ENCODE measurements around the gene PTPRK.
"Not testable (repeated sequence)": the region's sequence is repeated elsewhere in the genome, so short reads cannot be mapped to it uniquely, and the experiment has no call there.

Gene PTPRK

GRCh38 chr6:128018821-128019220, 501.6 kb downstream of the PTPRK start:
- DNase-seq (ENCODE audit: low spot score): no peak

- DNase-seq (ENCODE audit: low spot score): no peak
These were observed 503.1 kb downstream of the PTPRK start for GRCh38 chr6:128017288-128017687.

- DNase-seq (ENCODE audit: low spot score): no peak
These were observed 512.7 kb downstream of the PTPRK start for GRCh38 chr6:128007658-128008057.

- DNase-seq (ENCODE audit: low spot score): no peak
These were observed 515.4 kb downstream of the PTPRK start for GRCh38 chr6:128005009-128005408.

- DNase-seq (ENCODE audit: low spot score): no peak
These were observed 520.0 kb downstream of the PTPRK start for GRCh38 chr6:128000363-128000762.

GRCh38 chr6:127998985-127999384, 521.4 kb downstream of the PTPRK start:
- DNase-seq (ENCODE audit: low spot score): no peak

- DNase-seq (ENCODE audit: low spot score): no peak
These were observed 522.8 kb downstream of the PTPRK start for GRCh38 chr6:127997496-127998164.

GRCh38 chr6:127996925-127997324, 523.5 kb downstream of the PTPRK start:
- DNase-seq (ENCODE audit: low spot score): no peak

GRCh38 chr6:127992144-127992543, 528.3 kb downstream of the PTPRK start:
- no peak for DNase-seq (ENCODE audit: low spot score)

- no peak for DNase-seq (ENCODE audit: low spot score)
These were observed 530.3 kb downstream of the PTPRK start for GRCh38 chr6:127990074-127990473.

- no peak for DNase-seq (ENCODE audit: low spot score)
These were observed 539.4 kb downstream of the PTPRK start for GRCh38 chr6:127980996-127981395.

GRCh38 chr6:127978185-127978584, 542.2 kb downstream of the PTPRK start:
- DNase-seq (ENCODE audit: low spot score): not testable (repeated sequence)

GRCh38 chr6:127976796-127977195, 543.6 kb downstream of the PTPRK start:
- DNase-seq (ENCODE audit: low spot score): no peak

- DNase-seq (ENCODE audit: low spot score): no peak
These were observed 544.3 kb downstream of the PTPRK start for GRCh38 chr6:127976111-127976510.

- no peak for DNase-seq (ENCODE audit: low spot score)
These were observed 547.6 kb downstream of the PTPRK start for GRCh38 chr6:127972815-127973214.

- DNase-seq (ENCODE audit: low spot score): no peak
These were observed 548.4 kb downstream of the PTPRK start for GRCh38 chr6:127971945-127972391.

- DNase-seq (ENCODE audit: low spot score): no peak
These were observed 549.0 kb downstream of the PTPRK start for GRCh38 chr6:127971386-127971785.

GRCh38 chr6:127969701-127970100, 550.7 kb downstream of the PTPRK start:
- no peak for DNase-seq (ENCODE audit: low spot score)

- DNase-seq (ENCODE audit: low spot score): no peak
These were observed 552.0 kb downstream of the PTPRK start for GRCh38 chr6:127968394-127968793.

- DNase-seq (ENCODE audit: low spot score): no peak
These were observed 552.7 kb downstream of the PTPRK start for GRCh38 chr6:127967708-127968107.

- no peak for DNase-seq (ENCODE audit: low spot score)
These were observed 553.8 kb downstream of the PTPRK start for GRCh38 chr6:127966616-127967015.

GRCh38 chr6:127963495-127963894, 556.9 kb downstream of the PTPRK start:
- DNase-seq (ENCODE audit: low spot score): no peak

GRCh38 chr6:127959869-127960268, 560.5 kb downstream of the PTPRK start:
- no peak for DNase-seq (ENCODE audit: low spot score)

GRCh38 chr6:127956956-127957355, 563.4 kb downstream of the PTPRK start:
- no peak for DNase-seq (ENCODE audit: low spot score)

Data from HuH-7.5 (cell line).